GM19099 (cell line): ENCODE results near the gene ATXN1L.

ENCODE experiments used
- POLR2A ChIP-seq: IDR thresholded peaks from 3 replicates; pipeline ENCODE4 v1.6.1; 2011; ENCODE audit warnings: low read depth; ENCODE audit not compliant: insufficient read length; ENCODE audit errors: extremely low read depth

ATXN1L gene

GRCh38 chr16:71878911-71879310, 33.1 kb downstream of the ATXN1L start:
- TF ChIP-seq POLR2A: no peak

GRCh38 chr16:71880176-71880575, 34.4 kb downstream of the ATXN1L start:
- TF ChIP-seq POLR2A: no peak

GRCh38 chr16:71882505-71883167, 36.9 kb downstream of the ATXN1L start:
- no peak for TF ChIP-seq POLR2A

GRCh38 chr16:71883168-71883848, 37.5 kb downstream of the ATXN1L start:
- TF ChIP-seq POLR2A: peak; percentile 18

GRCh38 chr16:71883849-71884638, 38.3 kb downstream of the ATXN1L start, which contains the start of gene ZNF821:
Gene ZNF821, minus strand, starts transcription at chr16:71884182. Its CDS starts 4,236 bp downstream, at chr16:71879946.
- TF ChIP-seq POLR2A: peak; percentile 39

- no peak for TF ChIP-seq POLR2A
Measured at GRCh38 chr16:71885261-71885650, 39.5 kb downstream of the ATXN1L start.

- no peak for TF ChIP-seq POLR2A
Measured at GRCh38 chr16:71889147-71889546, 43.4 kb downstream of the ATXN1L start.

- TF ChIP-seq POLR2A: no peak
Measured at GRCh38 chr16:71893888-71894228, 48.1 kb downstream of the ATXN1L start.

GRCh38 chr16:71894229-71894920, 48.6 kb downstream of the ATXN1L start:
- no peak for TF ChIP-seq POLR2A

- peak; percentile 90 for TF ChIP-seq POLR2A
Measured at GRCh38 chr16:71894921-71895678, 49.3 kb downstream of the ATXN1L start, which contains the start of gene IST1. Gene IST1, plus strand, starts transcription at chr16:71895531. Its CDS starts 20,110 bp downstream, at chr16:71915641.

- TF ChIP-seq POLR2A: no peak
Measured at GRCh38 chr16:71895679-71896365, 50.0 kb downstream of the ATXN1L start.

GRCh38 chr16:71896764-71897368, 51.1 kb downstream of the ATXN1L start:
- TF ChIP-seq POLR2A: no peak

GRCh38 chr16:71899171-71899570, 53.4 kb downstream of the ATXN1L start:
- TF ChIP-seq POLR2A: no peak
